Neural cell (in vitro differentiated cells): ENCODE measurements around the gene GALNT10. TPM values are rescaled to one million over a fixed set of nuclear protein-coding genes. Genes with fewer than 3 reads are reported as not detected.

Source experiments
- H2AFZ ChIP-seq: fragments of 200-600, 300-800 bp; sonication (generic), shearing (Covaris generic); 2 replicates; pipeline ENCODE4 v1.6.0; 2014; ENCODE audit warnings: low read depth, mild to moderate bottlenecking, antibody characterized with exemption, low read length, moderate library complexity
- H3F3A ChIP-seq: fragments of 200-600 bp; shearing (Covaris generic); 2 replicates; pipeline ENCODE4 v1.6.1; 2016; ENCODE audit warnings: mild to moderate bottlenecking, moderate library complexity, mixed read lengths, antibody characterized with exemption, low read length; ENCODE audit not compliant: insufficient read depth, poor library complexity, severe bottlenecking
- H3K27ac ChIP-seq: fragments of 200-600, 300-800 bp; sonication (generic), shearing (Covaris generic); 2 replicates; pipeline ENCODE4 v1.5.1; 2014; ENCODE audit warnings: mild to moderate bottlenecking, low read length, moderate library complexity
- H3K27me3 ChIP-seq: fragments of 300-800, 200-600 bp; sonication (generic), shearing (Covaris generic); 2 replicates; pipeline ENCODE4 v1.6.0; 2014; ENCODE audit warnings: mild to moderate bottlenecking, low read depth, low read length, moderate library complexity; ENCODE audit not compliant: insufficient read depth
- H3K36me3 ChIP-seq: fragments of 300-800, 200-600 bp; sonication (generic), shearing (Covaris generic); 2 replicates; pipeline ENCODE4 v1.5.1; 2014; ENCODE audit warnings: mild to moderate bottlenecking, antibody characterized with exemption, low read length, moderate library complexity; ENCODE audit not compliant: insufficient read depth
- H3K4me2 ChIP-seq: fragments of 300-800, 200-600 bp; sonication (generic), shearing (Covaris generic); 2 replicates; pipeline ENCODE4 v1.6.0; 2014; ENCODE audit warnings: mild to moderate bottlenecking, low read length
- H3K4me3 ChIP-seq: fragments of 300-800, 200-600 bp; sonication (generic), shearing (Covaris generic); 2 replicates; pipeline ENCODE4 v1.5.1; 2014; ENCODE audit warnings: mild to moderate bottlenecking, low read length, moderate library complexity
- H3K79me2 ChIP-seq: fragments of 200-600 bp; shearing (Covaris generic); replicated peaks from 2 replicates; pipeline ENCODE4 v1.6.0; 2014; ENCODE audit warnings: mild to moderate bottlenecking, low read length, moderate library complexity; ENCODE audit not compliant: insufficient read depth
- H3K9ac ChIP-seq: fragments of 300-800, 200-600 bp; sonication (generic), shearing (Covaris generic); 2 replicates; pipeline ENCODE4 v1.6.1; 2016; ENCODE audit warnings: mild to moderate bottlenecking, low read length, mixed read lengths
- H3K9me2 ChIP-seq: fragments of 200-600 bp; shearing (Covaris generic); 2 replicates; pipeline ENCODE4 v1.6.1; 2016; ENCODE audit warnings: mild to moderate bottlenecking, low read length, mixed read lengths; ENCODE audit not compliant: insufficient read depth
- H3K9me3 ChIP-seq: fragments of 200-600, 300-800 bp; sonication (generic), shearing (Covaris generic); 2 replicates; pipeline ENCODE4 v1.6.1; 2016; ENCODE audit warnings: mild to moderate bottlenecking, mixed run types, low read length, moderate library complexity, mixed read lengths
- H4K20me1 ChIP-seq: fragments of 200-600 bp; shearing (Covaris generic); 2 replicates; pipeline ENCODE4 v1.6.1; 2016; ENCODE audit warnings: mild to moderate bottlenecking, mixed run types; ENCODE audit not compliant: insufficient read depth
- EP300 ChIP-seq: fragments of 450-650 bp; conservative IDR thresholded peaks from 2 replicates; pipeline ENCODE4 v1.6.1; 2014; ENCODE audit warnings: antibody characterized with exemption, mild to moderate bottlenecking, moderate library complexity; ENCODE audit not compliant: poor library complexity, severe bottlenecking
- EZH2 ChIP-seq: fragments of 200-600, 300-800 bp; shearing (Covaris generic), sonication (generic); IDR thresholded peaks from 2 replicates; pipeline ENCODE4 v1.6.1; 2014; ENCODE audit warnings: antibody characterized with exemption, low read length, borderline replicate concordance, mild to moderate bottlenecking; ENCODE audit not compliant: insufficient read depth, poor library complexity, severe bottlenecking
- MXI1 ChIP-seq: fragments of 450-650 bp; conservative IDR thresholded peaks from 2 replicates; pipeline ENCODE4 v1.6.1; 2014; ENCODE audit warnings: antibody characterized with exemption, mild to moderate bottlenecking; ENCODE audit not compliant: poor library complexity, severe bottlenecking
- POLR2AphosphoS5 ChIP-seq: IDR thresholded peaks from 2 replicates; pipeline ENCODE4 v1.6.1; 2012
- RAD21 ChIP-seq: fragments of 450-650 bp; conservative IDR thresholded peaks from 2 replicates; pipeline ENCODE4 v1.6.1; 2014; ENCODE audit warnings: antibody characterized with exemption, mild to moderate bottlenecking, moderate library complexity
- SMC3 ChIP-seq: fragments of 450-650 bp; conservative IDR thresholded peaks from 2 replicates; pipeline ENCODE4 v1.6.1; 2014; ENCODE audit warnings: antibody characterized with exemption, mild to moderate bottlenecking, moderate library complexity; ENCODE audit not compliant: poor library complexity
- TAF1 ChIP-seq: IDR thresholded peaks from 2 replicates; pipeline ENCODE4 v1.6.1; 2012; ENCODE audit warnings: low read depth
- polyA plus RNA-seq: library from polyadenylated mRNA; depleted of rRNA; stranded (reverse); fragments of >200 nt; gene quantifications from 2 replicates; pipeline ENCODE4 v1.2.3, GENCODE V29; 2014
- TF ChIP-seq, protein P1 (sequence below): IDR thresholded peaks from 2 replicates; pipeline ENCODE4 v1.6.1; 2012; ENCODE audit warnings: borderline replicate concordance
- TF ChIP-seq, protein P2 (sequence below): fragments of 450-650 bp; IDR thresholded peaks from 2 replicates; pipeline ENCODE4 v1.5.1; 2014; ENCODE audit warnings: antibody characterized with exemption, mild to moderate bottlenecking, moderate library complexity; ENCODE audit not compliant: poor library complexity, severe bottlenecking

The GALNT10 gene
- polyA plus RNA-seq, 1 donor from 2014 or later, result 3.1 TPM

DNA sequence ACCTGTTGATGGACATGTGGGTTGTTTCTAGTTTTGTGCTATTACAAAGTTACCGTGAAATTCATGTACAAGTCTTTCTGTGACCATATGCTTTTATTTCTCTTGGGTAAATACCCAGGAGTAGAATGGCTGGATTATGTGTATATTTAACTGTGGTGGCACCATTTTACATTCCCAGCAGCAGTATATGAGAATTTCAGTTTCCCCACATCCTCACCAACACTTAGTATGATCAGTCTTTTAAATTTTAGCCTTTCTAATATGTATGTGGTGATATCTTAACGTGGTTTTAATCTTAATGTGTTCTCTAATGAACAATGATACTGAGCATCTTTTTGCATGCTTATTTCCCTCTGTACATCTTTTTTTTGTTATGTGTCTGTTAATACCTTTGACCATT is 36.6 kb downstream of the GALNT10 start:
- Histone ChIP-seq H3K9me2 (no peaks in the 10 kb centered on the region), H3K27me3 (no peaks in the 10 kb centered on the region), H3K9ac (no peak overlapping the region), H3K79me2 (no peaks in the 10 kb centered on the region), H3K4me3 (no peak overlapping the region), H3K4me2 (no peak overlapping the region), H2AFZ (no peak overlapping the region), H4K20me1 (no peaks in the 10 kb centered on the region), H3K9me3 (peaks cover 4% of the 10 kb centered on the region), H3K36me3 (no peaks in the 10 kb centered on the region), H3F3A (no peaks in the 10 kb centered on the region), H3K27ac (no peak overlapping the region)
- TF ChIP-seq TAF1 (no peak), SMC3 (no peak), MXI1 (no peak), EZH2 (no peak), EP300 (no peak), RAD21 (no peak), POLR2AphosphoS5 (no peak)
- TF ChIP-seq, protein P1, sequence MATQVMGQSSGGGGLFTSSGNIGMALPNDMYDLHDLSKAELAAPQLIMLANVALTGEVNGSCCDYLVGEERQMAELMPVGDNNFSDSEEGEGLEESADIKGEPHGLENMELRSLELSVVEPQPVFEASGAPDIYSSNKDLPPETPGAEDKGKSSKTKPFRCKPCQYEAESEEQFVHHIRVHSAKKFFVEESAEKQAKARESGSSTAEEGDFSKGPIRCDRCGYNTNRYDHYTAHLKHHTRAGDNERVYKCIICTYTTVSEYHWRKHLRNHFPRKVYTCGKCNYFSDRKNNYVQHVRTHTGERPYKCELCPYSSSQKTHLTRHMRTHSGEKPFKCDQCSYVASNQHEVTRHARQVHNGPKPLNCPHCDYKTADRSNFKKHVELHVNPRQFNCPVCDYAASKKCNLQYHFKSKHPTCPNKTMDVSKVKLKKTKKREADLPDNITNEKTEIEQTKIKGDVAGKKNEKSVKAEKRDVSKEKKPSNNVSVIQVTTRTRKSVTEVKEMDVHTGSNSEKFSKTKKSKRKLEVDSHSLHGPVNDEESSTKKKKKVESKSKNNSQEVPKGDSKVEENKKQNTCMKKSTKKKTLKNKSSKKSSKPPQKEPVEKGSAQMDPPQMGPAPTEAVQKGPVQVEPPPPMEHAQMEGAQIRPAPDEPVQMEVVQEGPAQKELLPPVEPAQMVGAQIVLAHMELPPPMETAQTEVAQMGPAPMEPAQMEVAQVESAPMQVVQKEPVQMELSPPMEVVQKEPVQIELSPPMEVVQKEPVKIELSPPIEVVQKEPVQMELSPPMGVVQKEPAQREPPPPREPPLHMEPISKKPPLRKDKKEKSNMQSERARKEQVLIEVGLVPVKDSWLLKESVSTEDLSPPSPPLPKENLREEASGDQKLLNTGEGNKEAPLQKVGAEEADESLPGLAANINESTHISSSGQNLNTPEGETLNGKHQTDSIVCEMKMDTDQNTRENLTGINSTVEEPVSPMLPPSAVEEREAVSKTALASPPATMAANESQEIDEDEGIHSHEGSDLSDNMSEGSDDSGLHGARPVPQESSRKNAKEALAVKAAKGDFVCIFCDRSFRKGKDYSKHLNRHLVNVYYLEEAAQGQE, result no peak
- TF ChIP-seq, protein P2, sequence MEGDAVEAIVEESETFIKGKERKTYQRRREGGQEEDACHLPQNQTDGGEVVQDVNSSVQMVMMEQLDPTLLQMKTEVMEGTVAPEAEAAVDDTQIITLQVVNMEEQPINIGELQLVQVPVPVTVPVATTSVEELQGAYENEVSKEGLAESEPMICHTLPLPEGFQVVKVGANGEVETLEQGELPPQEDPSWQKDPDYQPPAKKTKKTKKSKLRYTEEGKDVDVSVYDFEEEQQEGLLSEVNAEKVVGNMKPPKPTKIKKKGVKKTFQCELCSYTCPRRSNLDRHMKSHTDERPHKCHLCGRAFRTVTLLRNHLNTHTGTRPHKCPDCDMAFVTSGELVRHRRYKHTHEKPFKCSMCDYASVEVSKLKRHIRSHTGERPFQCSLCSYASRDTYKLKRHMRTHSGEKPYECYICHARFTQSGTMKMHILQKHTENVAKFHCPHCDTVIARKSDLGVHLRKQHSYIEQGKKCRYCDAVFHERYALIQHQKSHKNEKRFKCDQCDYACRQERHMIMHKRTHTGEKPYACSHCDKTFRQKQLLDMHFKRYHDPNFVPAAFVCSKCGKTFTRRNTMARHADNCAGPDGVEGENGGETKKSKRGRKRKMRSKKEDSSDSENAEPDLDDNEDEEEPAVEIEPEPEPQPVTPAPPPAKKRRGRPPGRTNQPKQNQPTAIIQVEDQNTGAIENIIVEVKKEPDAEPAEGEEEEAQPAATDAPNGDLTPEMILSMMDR, result no peak

GRCh38 chr5:154228696-154229095 is 38.2 kb downstream of the GALNT10 start:
- TF ChIP-seq EP300 (no peak), POLR2AphosphoS5 (no peak), TAF1 (no peak), RAD21 (no peak), MXI1 (no peak), SMC3 (no peak), EZH2 (no peak)
- TF ChIP-seq, protein P1, result no peak
- TF ChIP-seq, protein P2, result no peak
- no peak overlapping the region for H3K4me3 ChIP-seq
- no peaks in the 10 kb centered on the region for H3K27me3 ChIP-seq
- no peak overlapping the region for H3K4me2 ChIP-seq
- H3K36me3 ChIP-seq, result no peaks in the 10 kb centered on the region
- H3K79me2 ChIP-seq, result no peaks in the 10 kb centered on the region
- H2AFZ ChIP-seq, result no peak overlapping the region
- H3K9ac ChIP-seq, result no peak overlapping the region
- no peak overlapping the region for H3K27ac ChIP-seq
- H3K9me3 ChIP-seq, result peaks cover 4% of the 10 kb centered on the region
- H4K20me1 ChIP-seq, result no peaks in the 10 kb centered on the region
- H3K9me2 ChIP-seq, result no peaks in the 10 kb centered on the region
- H3F3A ChIP-seq, result no peaks in the 10 kb centered on the region
